RPMI7951 (cell line): ENCODE results near the gene PXDN. TPM values are rescaled to one million over a fixed set of nuclear protein-coding genes. Genes with fewer than 3 reads are reported as not detected.

ENCODE experiments used
- DNase-seq: peaks from one replicate; pipeline ENCODE4 v3.0.0-alpha.2; 2012; ENCODE audit warnings: low read depth
- total RNA-seq: library from RNA; depleted of rRNA; stranded (reverse); fragments of >200 nt; shearing (Covaris generic); gene quantifications from 2 replicates; pipeline ENCODE4 v1.2.3, GENCODE V29; 2014

PXDN gene
- total RNA-seq, 1 experiment from 2014 or later: 272 TPM

DNA sequence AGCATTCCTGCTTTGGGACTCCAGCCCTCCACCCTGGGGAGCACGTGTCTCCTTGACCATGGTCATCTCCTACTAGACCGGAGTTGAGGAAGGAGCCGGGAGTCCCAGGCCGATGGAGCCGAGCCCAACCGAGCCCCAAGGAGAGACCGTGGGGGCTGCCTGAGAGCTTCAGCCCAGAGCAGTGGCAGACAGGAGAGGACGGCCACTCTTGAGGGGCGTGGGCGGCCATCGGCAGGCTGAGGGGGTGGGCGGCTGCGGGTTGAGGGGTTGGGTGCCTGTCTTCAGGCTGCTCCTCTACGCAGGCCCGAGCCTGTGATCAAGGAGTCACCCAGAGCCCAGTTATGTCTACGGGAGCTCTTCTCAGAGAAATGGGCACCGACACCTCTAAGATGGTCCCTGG lies 158.7 kb downstream of the PXDN start:
- DNase-seq: no peak

DNA sequence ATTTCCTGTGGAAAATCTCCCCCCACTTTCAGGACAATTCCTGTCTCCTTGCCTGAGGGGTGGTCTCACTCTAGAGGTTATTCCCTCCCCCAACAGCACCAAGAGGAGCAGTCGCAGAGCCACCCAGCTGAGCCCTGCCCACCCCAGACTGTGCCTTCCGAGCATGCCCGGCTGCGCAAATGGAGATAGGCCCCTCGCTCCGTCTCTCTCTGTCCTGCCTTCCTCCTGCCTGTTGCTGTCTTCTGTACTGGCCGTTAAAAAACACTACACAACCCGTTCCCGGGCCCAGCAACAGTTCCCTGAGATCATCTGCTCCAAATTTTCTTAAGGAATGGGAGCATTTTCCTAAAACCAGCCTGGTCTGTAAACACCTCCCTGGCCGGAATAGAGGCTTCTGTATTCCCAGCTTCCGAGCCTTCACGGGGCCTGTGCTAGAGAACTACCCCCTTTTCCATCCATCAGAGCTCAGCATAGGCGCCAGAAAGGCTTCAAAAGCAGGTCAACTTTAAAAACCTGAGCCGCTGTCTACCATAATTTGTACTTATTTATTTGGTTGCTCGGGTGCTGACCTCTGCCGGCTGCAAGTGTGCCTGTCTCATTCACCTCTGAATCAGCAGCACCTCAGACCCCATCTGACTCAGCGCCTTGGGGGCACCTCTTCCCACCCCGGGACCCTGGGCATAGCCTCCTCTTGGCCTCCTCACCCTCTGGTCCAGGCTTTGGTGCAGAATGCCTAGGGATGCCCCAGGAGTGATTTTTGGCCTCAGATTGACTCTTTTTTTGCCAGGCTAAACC lies 159.4 kb downstream of the PXDN start:
- peak; percentile 76 for DNase-seq

DNA sequence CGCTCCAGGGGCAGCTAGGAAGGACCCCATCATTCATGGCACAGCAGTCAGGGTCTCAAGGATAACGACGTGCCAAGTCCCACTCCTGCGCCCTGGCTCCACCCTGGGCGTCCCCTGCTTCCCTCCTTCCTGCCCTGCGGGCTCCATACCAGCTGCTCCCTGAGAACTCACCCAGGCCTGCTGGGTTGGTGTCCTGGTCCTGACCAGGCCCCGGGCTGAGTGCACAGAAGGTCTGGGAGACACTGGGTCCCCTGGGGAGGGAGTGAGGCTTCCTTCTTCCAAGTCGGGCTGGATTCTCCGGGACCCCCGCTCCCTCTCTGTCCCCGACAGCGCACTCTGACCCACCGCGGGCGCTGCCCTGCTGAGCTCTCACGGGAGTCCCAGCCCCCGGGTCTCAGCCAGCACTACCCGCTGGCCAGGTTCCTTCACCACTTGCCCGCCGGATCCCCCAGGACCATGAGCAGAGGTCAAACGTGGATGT lies 160.2 kb downstream of the PXDN start:
- DNase-seq: peak; percentile 46

DNA sequence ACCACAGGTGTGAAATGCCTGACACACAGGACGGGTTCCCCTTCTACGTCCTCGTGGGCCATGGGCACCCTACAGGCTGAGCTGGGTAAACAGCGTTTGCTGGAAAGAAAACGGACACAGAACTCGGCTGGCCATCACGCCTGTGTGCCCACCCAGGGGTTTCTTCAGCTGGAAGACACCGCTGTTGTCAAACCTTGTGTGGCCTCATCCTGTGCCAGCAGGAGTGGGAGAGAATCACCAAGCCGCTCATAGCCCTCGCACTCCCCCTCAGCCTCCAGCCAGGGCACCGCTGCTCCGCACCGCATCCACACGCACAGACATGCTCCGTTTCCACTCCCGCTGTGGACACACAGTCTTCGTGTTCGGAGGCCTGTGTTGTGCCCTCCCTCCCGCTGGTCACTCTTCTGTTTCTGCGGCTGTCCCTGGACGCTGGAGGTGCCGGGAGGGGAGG lies 161.4 kb downstream of the PXDN start:
- DNase-seq: no peak

DNA sequence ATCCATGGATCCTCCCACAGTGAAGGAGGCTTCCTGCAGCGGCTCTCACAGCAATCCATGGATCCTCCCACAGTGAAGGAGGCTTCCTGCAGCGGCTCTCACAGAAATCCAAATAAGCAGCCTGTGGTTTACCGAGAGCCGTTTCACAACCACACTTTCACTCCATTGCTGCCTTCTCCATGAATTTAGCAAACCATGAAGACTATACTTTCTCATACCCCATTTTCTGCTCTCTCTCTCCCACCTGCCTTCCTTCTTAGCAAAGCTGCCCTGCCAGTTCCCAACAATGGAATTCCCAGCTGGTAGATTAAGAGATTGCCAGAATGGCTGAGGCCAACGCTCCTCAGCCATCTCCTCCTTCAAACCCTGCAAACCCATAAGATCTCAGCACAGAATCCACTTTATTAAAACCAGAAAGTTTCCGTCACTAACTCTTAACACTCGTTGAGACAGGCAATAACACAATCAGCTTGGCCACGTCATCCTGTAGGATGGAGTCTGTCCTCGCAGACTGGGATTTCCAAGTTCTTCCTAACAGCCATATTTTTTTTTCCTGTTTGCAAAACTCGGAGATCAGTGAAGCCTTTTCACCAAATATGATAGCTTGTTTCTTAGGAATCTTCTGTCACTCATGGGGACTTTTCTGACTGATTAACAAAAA lies 162.2 kb downstream of the PXDN start:
- peak; percentile 65 for DNase-seq
